RPMI7951 (cell line): ENCODE data around the gene MPC2. TPM values are rescaled to one million over a fixed set of nuclear protein-coding genes. Genes with fewer than 3 reads are reported as not detected.
A peak's percentile ranks its signal among the peaks of the same experiment; 100 is the strongest.

Source experiments
- DNase-seq: peaks from one replicate; pipeline ENCODE4 v3.0.0-alpha.2; 2012; ENCODE audit warnings: low read depth
- total RNA-seq: library from RNA; depleted of rRNA; stranded (reverse); fragments of >200 nt; shearing (Covaris generic); gene quantifications from 2 replicates; pipeline ENCODE4 v1.2.3, GENCODE V29; 2014; rRNA removed

The MPC2 gene
- 55.2 and 65.0 TPM in 2 replicates for total RNA-seq

DNA sequence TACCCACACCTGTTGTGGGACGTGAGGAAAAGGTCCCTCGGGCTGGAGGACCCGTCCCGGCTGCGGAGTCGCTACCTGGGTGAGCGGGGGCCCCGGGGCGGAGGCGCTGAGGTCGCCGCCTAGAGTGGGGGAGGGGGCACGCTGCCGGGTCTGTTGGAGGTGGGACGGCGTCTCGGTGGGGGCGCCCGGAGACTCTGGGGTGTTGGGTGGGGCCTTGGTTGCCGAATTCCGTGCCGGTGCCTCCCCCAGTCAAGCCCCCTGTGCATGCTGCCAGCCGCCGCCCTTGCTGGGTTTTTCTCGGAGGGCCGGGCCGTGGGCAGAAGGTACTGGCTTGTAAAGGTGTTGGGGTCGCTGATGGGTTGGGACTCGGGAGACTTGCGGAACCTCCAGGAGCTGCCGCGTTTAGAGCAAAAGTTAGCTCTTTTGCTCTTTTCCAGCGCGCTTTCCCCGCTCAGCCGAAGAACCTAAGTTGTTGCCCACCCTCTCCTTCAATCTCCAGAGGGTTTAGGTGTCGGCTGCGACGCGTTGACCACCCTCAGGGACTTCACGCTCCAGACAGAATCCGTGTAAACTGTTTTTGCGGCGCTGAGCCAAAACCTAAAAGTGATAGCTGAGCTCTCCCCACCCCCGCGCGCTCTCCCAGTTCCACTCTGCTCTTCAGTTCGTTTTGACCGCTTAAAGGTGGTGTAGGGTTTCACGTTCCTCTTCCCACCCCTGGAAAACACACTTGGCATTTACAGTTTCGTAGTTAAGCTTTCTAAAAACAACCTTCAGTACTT, at the start of gene MPC2:
Gene MPC2 (minus strand): TSS at position 143 of the 779 bp plus-strand sequence. CDS start 1,231 bp downstream, outside the sequence.
- peak; percentile 77 for DNase-seq

- peak; percentile 11 for DNase-seq
Observed at GRCh38 chr1:167984886-167985489, 48.1 kb upstream of the MPC2 start.

DNA sequence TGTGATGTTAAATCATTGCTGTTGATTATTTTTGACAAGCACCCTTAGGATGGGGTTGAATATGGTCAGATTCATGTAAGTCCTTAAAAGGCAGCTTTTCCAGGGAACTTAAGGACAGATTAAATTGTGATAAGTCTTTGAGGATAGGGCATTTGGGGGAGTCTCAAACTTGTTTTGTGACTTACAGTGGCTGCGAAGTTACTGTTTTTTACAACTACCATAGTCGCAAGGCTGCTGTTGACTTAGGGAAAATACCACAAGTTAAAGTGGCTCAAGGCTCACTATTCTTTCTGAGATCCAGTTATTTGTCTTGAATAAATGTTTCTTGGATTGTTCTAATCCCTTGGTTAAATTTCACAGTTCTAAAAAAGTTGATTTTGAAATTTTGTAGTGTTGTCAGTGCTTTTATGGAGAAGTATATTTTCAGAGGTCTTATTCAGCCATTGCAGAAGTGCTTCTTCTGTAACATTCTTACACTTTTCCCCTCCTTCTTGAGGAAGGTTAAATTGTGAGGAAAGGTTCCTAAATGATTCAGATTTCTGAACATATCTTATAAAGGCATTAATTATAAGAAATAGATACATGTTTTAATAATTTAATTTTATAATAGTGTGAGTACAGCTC, 47.0 kb upstream of the MPC2 start:
- no peak for DNase-seq

- DNase-seq: no peak
Observed at GRCh38 chr1:167981933-167982332, 45.1 kb upstream of the MPC2 start.

DNA sequence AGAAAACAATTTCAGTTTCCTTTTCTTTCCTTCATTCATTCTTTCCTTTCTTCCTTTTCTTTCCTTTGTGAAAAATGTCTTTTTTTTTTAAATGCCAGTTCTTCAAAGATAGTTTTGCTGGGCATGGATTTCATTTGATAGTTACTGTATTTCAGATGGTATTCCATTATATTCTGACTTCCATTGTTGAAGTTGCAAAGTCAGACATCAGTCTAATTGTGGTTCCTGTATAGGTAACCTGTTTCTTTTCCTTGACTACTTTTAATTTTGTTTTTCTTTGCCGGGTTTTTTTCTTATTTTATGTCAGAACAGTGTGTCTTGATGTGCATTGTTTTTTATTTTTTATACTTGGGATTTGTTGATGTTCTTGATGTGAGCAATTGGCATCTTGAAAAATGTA, 40.4 kb upstream of the MPC2 start:
- no peak for DNase-seq

DNA sequence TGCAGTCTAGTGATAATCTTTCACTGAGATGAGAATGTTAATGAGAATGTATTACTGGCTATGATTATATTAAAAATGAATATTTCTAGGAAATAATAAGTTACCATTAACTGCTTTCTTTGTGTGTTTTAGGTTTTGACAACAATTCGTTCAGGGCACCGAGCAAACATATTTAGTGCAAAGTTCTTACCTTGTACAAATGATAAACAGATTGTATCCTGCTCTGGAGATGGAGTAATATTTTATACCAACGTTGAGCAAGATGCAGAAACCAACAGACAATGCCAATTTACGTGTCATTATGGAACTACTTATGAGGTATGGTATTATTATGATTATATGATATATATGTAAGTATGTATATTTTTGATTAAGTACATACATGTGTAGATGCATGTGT, 37.8 kb upstream of the MPC2 start:
- DNase-seq: no peak

DNA sequence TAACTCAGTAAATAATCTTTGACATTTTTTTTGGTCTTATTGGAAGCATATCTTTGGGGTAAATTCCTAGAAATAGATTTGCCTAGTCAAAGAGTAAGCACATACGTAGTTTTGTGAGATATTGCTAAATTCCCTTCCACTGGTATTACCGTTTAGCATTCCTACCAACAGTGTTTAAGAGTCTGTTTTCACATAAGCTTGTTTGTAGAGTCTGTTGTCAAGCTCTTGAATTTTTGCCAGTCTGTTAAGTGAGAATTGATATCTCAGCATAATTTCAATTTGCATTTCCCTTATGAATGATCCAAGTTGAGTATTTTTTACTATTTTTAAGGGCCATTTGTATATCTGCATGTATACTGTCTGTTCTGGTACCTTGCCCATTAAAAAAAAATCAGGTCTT, 37.0 kb upstream of the MPC2 start:
- no peak for DNase-seq

GRCh38 chr1:167968569-167968968, 31.7 kb upstream of the MPC2 start:
- no peak for DNase-seq

DNA sequence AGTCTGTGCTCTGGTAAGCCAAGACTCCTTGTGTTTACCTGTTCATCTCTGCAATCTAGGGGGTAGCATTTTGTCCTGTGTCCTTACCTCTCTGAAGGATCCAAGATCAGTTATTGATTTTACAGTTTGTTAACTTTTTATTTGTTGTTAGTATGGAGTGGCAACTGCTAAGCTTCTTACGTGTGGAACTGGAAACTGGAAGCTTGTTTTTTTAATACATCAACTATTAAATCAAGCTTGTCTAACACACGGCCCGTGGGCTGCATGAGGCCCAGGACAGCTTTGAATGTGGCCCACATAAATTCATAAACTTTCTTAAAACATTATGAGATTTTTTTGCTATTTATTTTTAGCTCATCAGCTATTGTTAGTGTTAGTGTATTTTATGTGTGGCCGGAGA, 29.2 kb upstream of the MPC2 start:
- DNase-seq: no peak

DNA sequence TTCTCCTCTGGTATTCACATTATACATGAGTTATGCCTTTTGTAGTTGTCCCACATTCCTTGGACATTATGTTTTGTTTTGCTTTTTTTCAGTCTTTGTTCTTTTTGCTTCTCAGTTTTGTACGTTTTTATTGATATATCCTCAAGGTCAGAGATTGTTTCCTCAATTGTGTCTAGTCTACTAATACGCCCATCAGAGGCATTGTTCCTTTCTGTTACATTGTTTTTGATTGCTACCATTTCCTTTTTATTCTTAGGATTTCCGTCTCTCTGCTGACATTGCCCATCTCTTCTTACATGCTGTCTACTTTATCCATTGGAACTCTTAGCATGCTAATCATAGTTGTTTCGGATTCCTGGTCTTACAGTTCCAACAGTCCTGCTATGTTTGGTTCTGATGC, 27.8 kb upstream of the MPC2 start:
- DNase-seq: no peak

DNA sequence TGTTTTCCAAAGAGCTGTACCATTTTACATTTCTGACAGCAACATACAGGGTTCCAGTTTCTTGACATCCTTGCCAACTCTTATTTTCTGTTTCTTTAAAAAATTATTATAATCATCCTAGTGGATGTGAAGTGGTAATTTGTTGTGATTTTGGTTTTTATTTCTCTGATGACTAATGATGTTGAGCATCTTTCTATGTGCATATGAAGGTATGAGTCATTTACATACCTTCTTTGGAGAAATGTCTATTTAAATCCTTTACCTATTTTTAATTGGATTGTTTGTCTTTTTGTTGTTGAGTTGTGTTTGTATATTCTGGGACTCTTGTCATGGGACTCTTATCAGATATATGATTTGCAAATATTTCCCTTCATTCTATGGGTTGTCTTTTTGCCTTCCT, 20.8 kb upstream of the MPC2 start:
- no peak for DNase-seq

DNA sequence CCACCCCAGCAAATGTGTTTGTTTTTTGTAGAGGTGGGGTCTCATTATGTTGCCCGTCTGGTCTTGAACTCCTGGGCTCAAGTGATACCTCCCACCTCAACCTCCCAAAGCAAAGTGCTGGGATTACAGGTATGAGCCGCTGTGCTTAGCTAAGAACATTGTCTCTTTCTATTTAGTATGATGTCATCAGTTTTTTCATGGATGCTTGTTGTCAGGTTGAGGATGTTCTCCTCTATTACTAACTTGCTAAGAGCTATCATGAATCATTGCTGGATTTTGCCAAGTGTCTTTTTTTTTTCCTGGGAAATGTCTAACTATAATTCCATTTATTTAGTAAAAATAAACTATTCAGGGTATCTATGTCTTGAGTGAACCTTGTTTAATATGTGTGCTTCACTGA, 19.0 kb upstream of the MPC2 start:
- DNase-seq: no peak

DNA sequence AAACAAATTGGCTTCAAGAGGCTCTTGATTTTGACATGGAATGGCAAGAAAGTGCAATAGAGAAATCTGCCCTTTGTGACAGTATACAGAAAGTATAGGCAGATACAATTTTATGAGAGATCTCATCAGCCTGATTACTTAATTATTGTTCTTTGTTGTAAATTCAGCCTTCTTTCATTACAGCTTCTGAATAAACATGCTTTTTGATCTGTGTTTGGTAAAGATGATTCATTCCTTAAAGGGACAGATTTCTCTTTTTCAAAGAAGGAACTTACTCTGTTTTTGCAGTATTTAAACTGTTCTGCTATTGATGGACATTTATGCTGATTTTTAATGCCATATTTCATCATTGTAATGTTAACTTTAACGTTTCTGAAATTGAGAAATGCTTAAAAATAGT, 13.7 kb upstream of the MPC2 start:
- DNase-seq: no peak

- DNase-seq: no peak
Observed at GRCh38 chr1:167949785-167950184, 12.9 kb upstream of the MPC2 start.

DNA sequence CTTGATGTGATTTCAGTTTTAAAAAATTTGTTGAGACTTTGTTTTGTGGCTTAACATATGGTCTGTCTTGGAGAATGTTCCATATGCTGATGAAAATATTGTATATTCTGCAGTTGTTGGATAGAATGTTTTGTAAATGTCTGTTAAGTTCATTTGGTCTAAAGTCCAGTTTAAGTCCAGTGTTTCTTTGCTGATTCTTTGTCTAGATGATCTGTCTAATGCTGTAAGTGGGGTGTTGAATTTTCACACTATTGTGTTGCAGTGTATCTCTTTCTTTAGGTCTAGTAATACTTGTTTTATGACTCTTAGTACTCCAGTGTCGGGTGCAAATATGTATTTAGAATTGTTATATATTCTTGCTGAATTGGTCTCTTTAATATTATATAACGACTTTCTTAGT, 10.9 kb upstream of the MPC2 start:
- no peak for DNase-seq

GRCh38 chr1:167943541-167943940, 6.7 kb upstream of the MPC2 start:
- DNase-seq: no peak

- no peak for DNase-seq
Observed at GRCh38 chr1:167940264-167940663, 3.4 kb upstream of the MPC2 start.

- no peak for DNase-seq
Observed at GRCh38 chr1:167938080-167938636, 1.3 kb upstream of the MPC2 start.

GRCh38 chr1:167937709-167938010, 788 bp upstream of the MPC2 start:
- no peak for DNase-seq

GRCh38 chr1:167936068-167936929, 573 bp downstream of the MPC2 start, which contains the start of gene DCAF6:
DCAF6 (plus strand) TSS chr1:167936683; CDS start chr1:167936912, 229 bp downstream.
- DNase-seq: peak; percentile 96

GRCh38 chr1:167935216-167936067, 1.4 kb downstream of the MPC2 start:
- peak; percentile 34 for DNase-seq
